ENCODE measurements around the gene KIF2C. TPM values are rescaled to one million over a fixed set of nuclear protein-coding genes. Genes with fewer than 3 reads are reported as not detected.

KIF2C gene
- total RNA-seq, result 1 to 10 TPM; 3.3 to 7.3 TPM
- polyA plus RNA-seq (ENCODE audit: insufficient read length in 6 of 6), result 10 to 100 TPM; 16.9 to 44.9 (median 23.6) TPM
- long read RNA-seq, donor 1, partial matches to known transcripts, result 5 of 8 reads
- long read RNA-seq, donor 1, other reads (novel, unspliced or antisense), result 0 of 8 reads
- long read RNA-seq, donor 2, partial matches to known transcripts, result 0 of 1 reads
- long read RNA-seq, donor 2, other reads (novel, unspliced or antisense), result 0 of 1 reads
- long read RNA-seq, donor 3, partial matches to known transcripts, result 12 of 14 reads
- long read RNA-seq, donor 3, other reads (novel, unspliced or antisense), result 0 of 14 reads
- long read RNA-seq, donor 4, partial matches to known transcripts, result 0 of 3 reads
- long read RNA-seq, donor 4, other reads (novel, unspliced or antisense), result 1 of 3 reads
- long read RNA-seq, donor 5, transcript KIF2C-202 (21 exons, 2,879 nt), result major isoform, 8 of 23 reads
- long read RNA-seq, donor 5, partial matches to known transcripts, result 14 of 23 reads
- long read RNA-seq, donor 5, other reads (novel, unspliced or antisense), result 0 of 23 reads
- long read RNA-seq, donor 6, transcript KIF2C-202 (21 exons, 2,879 nt), result major isoform, 5 of 31 reads
- long read RNA-seq, donor 6, partial matches to known transcripts, result 26 of 31 reads
- long read RNA-seq, donor 6, other reads (novel, unspliced or antisense), result 0 of 31 reads
- long read RNA-seq, donor 7, result 0 reads
- long read RNA-seq, donor 8, result 0 reads
- long read RNA-seq, donor 9, result 0 reads
- long read RNA-seq, donor 10, result 0 reads
- long read RNA-seq, donor 11, partial matches to known transcripts, result 0 of 3 reads
- long read RNA-seq, donor 11, other reads (novel, unspliced or antisense), result 0 of 3 reads
- long read RNA-seq, donor 12, partial matches to known transcripts, result 0 of 3 reads
- long read RNA-seq, donor 12, other reads (novel, unspliced or antisense), result 0 of 3 reads

DNA sequence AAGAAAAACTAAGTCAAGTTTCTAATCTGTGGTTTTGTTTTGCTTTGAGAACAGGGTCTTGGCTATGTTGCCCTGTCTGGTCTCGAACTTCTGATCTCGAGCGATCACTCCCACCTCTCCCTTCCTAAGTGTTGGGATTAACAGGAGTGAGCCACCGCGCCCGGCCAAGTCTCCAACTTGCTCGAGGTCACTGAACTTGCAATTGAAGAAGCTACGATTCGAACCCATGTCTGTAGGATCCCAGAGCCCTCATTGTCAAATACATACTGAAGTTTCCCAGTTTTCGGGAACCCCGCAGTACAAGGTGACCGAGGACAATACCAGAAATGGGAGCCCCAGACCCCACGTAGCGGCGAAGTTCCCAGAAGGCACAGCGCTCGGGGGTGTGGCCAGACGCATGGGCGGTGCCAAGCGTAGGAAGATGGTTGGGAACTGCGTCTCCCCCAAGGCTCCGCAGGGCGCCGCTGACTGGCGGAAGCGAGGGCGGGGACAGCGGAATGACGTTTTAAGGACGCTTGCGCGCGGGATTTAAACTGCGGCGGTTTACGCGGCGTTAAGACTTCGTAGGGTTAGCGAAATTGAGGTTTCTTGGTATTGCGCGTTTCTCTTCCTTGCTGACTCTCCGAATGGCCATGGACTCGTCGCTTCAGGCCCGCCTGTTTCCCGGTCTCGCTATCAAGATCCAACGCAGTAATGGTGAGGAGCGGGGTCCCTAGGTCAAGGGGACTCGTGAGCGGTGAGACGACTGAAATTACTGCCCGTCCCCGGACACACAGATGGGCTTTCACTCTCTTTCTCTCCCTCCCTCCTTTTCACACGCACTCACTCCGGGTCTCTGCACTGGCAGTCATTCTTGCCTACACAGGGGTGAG, at the start of gene KIF2C:
KIF2C (plus strand) TSS at position 531 of the 872 bp plus-strand sequence; CDS start at position 627, 96 bp downstream.
- Histone ChIP-seq H3K4me3 (peak within 1 kb of the TSS; percentile 49 to 57), H3K36me3 (no peaks in the 10 kb centered on the region), H3K9me3 (no peaks in the 10 kb centered on the region), H3K27ac (peak within 1 kb of the TSS; percentile 91), H3K27me3 (no peaks in the 10 kb centered on the region), H3K4me1 (peaks cover 6 to 8% of the 10 kb centered on the region in 2 donors)
- intact Hi-C loops (cut with DNase I), result no loop called here
- ATAC-seq (peak; percentile 100), DNase-seq (peak; percentile 96 to 99 (median 98))
- peak in 1 of 2 donors; percentile 20 for TF ChIP-seq CTCF (IDR thresholded peaks at IDR 0.05)

DNA sequence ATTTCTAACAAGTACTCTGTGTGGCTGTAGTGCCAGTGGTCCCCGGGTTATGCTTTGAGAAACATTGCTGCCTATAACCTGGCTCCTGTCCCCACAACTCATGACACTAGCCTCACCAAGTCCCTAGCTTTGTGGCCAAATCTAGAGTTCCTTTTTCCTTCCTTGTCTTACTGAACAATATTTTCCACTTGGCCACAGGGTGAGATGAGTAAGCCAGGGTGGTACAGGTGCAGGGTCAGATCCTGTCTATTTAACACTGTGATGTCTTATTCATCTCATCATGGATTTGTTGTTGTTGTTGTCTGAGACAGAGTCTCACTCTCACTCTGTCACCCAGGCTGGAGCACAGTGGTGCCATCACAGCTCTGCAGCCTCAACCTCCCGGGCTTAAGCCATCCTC, 46.5 kb upstream of the KIF2C start:
- Histone ChIP-seq H3K9me3 (no peaks in the 10 kb centered on the region), H3K36me3 (no peaks in the 10 kb centered on the region), H3K27me3 (no peaks in the 10 kb centered on the region), H3K27ac (no peak overlapping the region), H3K4me1 (peaks cover 0 to 7% of the 10 kb centered on the region in 2 donors), H3K4me3 (no peak overlapping the region)
- TF ChIP-seq CTCF (IDR thresholded peaks at IDR 0.05), result no peak
- ATAC-seq, result no peak
- peak in 1 of 4 donors; percentile 17 for DNase-seq
- intact Hi-C loops (cut with DNase I), result no loop called here

DNA sequence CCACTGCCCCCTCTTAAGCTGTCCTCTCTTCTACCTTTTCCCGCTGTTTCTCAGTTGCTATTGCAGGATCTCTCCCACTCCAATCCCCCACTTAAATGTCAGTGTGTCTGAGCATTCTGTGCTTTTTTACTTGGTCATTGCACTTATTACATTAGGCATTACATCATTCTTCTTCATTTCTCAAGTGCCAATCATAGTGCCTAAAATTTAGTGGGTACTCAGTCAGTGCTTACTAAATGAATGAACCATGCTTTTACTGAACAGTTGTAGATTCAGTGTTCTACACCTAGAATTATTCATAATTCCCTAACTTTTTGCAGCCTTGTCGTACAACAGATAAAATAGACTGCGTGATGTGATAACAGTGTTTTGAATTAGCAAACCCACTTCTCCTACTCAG, 45.7 kb upstream of the KIF2C start:
- TF ChIP-seq CTCF (IDR thresholded peaks at IDR 0.05), result no peak
- no peaks in the 10 kb centered on the region for H3K36me3 ChIP-seq
- no peak for DNase-seq
- ATAC-seq, result no peak
- peaks cover 0 to 7% of the 10 kb centered on the region in 2 donors for H3K4me1 ChIP-seq
- intact Hi-C loops (cut with DNase I), result no loop called here
- no peak overlapping the region for H3K27ac ChIP-seq
- H3K9me3 ChIP-seq, result no peaks in the 10 kb centered on the region
- no peaks in the 10 kb centered on the region for H3K27me3 ChIP-seq
- no peak overlapping the region for H3K4me3 ChIP-seq

GRCh38 chr1:44694863-44695478, 44.7 kb upstream of the KIF2C start:
- Histone ChIP-seq H3K27me3 (no peaks in the 10 kb centered on the region), H3K36me3 (no peaks in the 10 kb centered on the region), H3K4me3 (no peak overlapping the region), H3K9me3 (no peaks in the 10 kb centered on the region), H3K4me1 (peaks cover 0 to 7% of the 10 kb centered on the region in 2 donors), H3K27ac (no peak overlapping the region)
- ATAC-seq, result no peak
- DNase-seq, result no peak
- TF ChIP-seq CTCF (IDR thresholded peaks at IDR 0.05), result no peak
- intact Hi-C loops (cut with DNase I), result no loop called here

All from left lung (tissue), 14 donors.